Uterus (tissue), 2 donors: ENCODE measurements around the gene FAM236B.
"Not testable (repeated sequence)": the region's sequence is repeated elsewhere in the genome, so short reads cannot be mapped to it uniquely, and the experiment has no call there.

Experiments
- CTCF ChIP-seq, 4 experiments: fragments of 200-600 bp in 2 of 4; fragments of 450-650 bp in 2 of 4; sonication (generic) in 2 of 4; IDR thresholded peaks; one replicate each; pipeline ENCODE4 v1.5.1; 2016 to 2019; ENCODE audit warnings: antibody characterized with exemption in 4 of 4, mild to moderate bottlenecking in 2 of 4, moderate library complexity in 1 of 4
- POLR2A ChIP-seq, 2 donors: fragments of 450-650 bp; IDR thresholded peaks; one replicate each; pipeline ENCODE4 v1.6.1; 2016; ENCODE audit warnings: antibody characterized with exemption in 2 of 2, mild to moderate bottlenecking in 1 of 2, moderate library complexity in 1 of 2

- TF ChIP-seq POLR2A, CTCF (IDR thresholded peaks at IDR 0.05): not testable (repeated sequence)
Observed at GRCh38 chrX:72776653-72777466, 5.6 kb downstream of the FAM236B start, which contains the start of gene DMRTC1B.
